HCT116 (cell line): ENCODE measurements around the gene PIM3.

Experiments used
- CBX3 ChIP-seq: IDR thresholded peaks from 2 replicates; pipeline ENCODE4 v1.6.1; 2012; ENCODE audit warnings: low read depth
- EGR1 ChIP-seq: IDR thresholded peaks from 2 replicates; pipeline ENCODE4 v1.6.1; 2012; ENCODE audit warnings: low read depth
- EZH2 ChIP-seq: fragments of 200-600 bp; sonication (generic); IDR thresholded peaks from 2 replicates; pipeline ENCODE4 v1.6.1; 2017; ENCODE audit warnings: antibody characterized with exemption, mixed run types
- EZH2phosphoT487 ChIP-seq: fragments of 200-600 bp; IDR thresholded peaks from 2 replicates; pipeline ENCODE4 v1.6.1; 2018; ENCODE audit warnings: antibody characterized with exemption, borderline replicate concordance
- JUND ChIP-seq: IDR thresholded peaks from 2 replicates; pipeline ENCODE4 v1.6.1; 2012
- POLR2A ChIP-seq: IDR thresholded peaks from 2 replicates; pipeline ENCODE4 v1.7.0; 2011; ENCODE audit warnings: borderline replicate concordance; ENCODE audit not compliant: insufficient read depth, insufficient read length; ENCODE audit errors: extremely low read depth
- RAD21 ChIP-seq: IDR thresholded peaks from 2 replicates; pipeline ENCODE4 v1.6.1; 2012; ENCODE audit warnings: low read depth, mild to moderate bottlenecking
- SIN3A ChIP-seq: IDR thresholded peaks from 2 replicates; pipeline ENCODE4 v1.6.1; 2012; ENCODE audit warnings: low read depth
- SP1 ChIP-seq: IDR thresholded peaks from 2 replicates; pipeline ENCODE4 v1.6.1; 2012; ENCODE audit warnings: low read depth
- SRF ChIP-seq: IDR thresholded peaks from 2 replicates; pipeline ENCODE4 v1.6.1; 2012; ENCODE audit warnings: low read depth
- YY1 ChIP-seq: IDR thresholded peaks from 2 replicates; pipeline ENCODE4 v1.6.1; 2011; ENCODE audit warnings: low read length, low read depth, moderate library complexity, mild to moderate bottlenecking; ENCODE audit not compliant: insufficient replicate concordance; ENCODE audit errors: extremely low read depth
- TF ChIP-seq, protein P1 (sequence below), 3 experiments: fragments of 200-600 bp in 1 of 3; sonication (generic) in 1 of 3; IDR thresholded peaks in 2 of 3; conservative IDR thresholded peaks in 1 of 3; 2 replicates each; pipeline ENCODE4 v1.5.1; 2012 to 2017; ENCODE audit warnings: low read depth in 2 of 3, low read length in 2 of 3, antibody characterized with exemption in 1 of 3, borderline replicate concordance in 1 of 3, control low read depth in 1 of 3, mild to moderate bottlenecking in 1 of 3, mixed read lengths in 1 of 3, mixed run types in 1 of 3, moderate library complexity in 1 of 3; ENCODE audit not compliant: insufficient read depth in 1 of 3
- TF ChIP-seq, protein P2 (sequence below): IDR thresholded peaks from 2 replicates; pipeline ENCODE4 v1.6.1; 2012; ENCODE audit warnings: low read depth
- TF ChIP-seq, protein P3 (sequence below): IDR thresholded peaks from 2 replicates; pipeline ENCODE4 v1.6.1; 2012

- TF ChIP-seq EZH2 (no peak), POLR2A (no peak), YY1 (no peak), JUND (no peak), SRF (no peak), RAD21 (no peak), CBX3 (no peak), SP1 (no peak), EZH2phosphoT487 (no peak), EGR1 (no peak), SIN3A (no peak)
- TF ChIP-seq, protein P1, sequence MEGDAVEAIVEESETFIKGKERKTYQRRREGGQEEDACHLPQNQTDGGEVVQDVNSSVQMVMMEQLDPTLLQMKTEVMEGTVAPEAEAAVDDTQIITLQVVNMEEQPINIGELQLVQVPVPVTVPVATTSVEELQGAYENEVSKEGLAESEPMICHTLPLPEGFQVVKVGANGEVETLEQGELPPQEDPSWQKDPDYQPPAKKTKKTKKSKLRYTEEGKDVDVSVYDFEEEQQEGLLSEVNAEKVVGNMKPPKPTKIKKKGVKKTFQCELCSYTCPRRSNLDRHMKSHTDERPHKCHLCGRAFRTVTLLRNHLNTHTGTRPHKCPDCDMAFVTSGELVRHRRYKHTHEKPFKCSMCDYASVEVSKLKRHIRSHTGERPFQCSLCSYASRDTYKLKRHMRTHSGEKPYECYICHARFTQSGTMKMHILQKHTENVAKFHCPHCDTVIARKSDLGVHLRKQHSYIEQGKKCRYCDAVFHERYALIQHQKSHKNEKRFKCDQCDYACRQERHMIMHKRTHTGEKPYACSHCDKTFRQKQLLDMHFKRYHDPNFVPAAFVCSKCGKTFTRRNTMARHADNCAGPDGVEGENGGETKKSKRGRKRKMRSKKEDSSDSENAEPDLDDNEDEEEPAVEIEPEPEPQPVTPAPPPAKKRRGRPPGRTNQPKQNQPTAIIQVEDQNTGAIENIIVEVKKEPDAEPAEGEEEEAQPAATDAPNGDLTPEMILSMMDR (IDR thresholded peaks at IDR 0.05 in 2 of 3, conservative IDR thresholded peaks at IDR 0.05 in 1 of 3; ENCODE audit: borderline replicate concordance in 1 of 3, insufficient read depth in 1 of 3, low read depth in 2 of 3, low read length in 2 of 3), result no peak
- TF ChIP-seq, protein P2, sequence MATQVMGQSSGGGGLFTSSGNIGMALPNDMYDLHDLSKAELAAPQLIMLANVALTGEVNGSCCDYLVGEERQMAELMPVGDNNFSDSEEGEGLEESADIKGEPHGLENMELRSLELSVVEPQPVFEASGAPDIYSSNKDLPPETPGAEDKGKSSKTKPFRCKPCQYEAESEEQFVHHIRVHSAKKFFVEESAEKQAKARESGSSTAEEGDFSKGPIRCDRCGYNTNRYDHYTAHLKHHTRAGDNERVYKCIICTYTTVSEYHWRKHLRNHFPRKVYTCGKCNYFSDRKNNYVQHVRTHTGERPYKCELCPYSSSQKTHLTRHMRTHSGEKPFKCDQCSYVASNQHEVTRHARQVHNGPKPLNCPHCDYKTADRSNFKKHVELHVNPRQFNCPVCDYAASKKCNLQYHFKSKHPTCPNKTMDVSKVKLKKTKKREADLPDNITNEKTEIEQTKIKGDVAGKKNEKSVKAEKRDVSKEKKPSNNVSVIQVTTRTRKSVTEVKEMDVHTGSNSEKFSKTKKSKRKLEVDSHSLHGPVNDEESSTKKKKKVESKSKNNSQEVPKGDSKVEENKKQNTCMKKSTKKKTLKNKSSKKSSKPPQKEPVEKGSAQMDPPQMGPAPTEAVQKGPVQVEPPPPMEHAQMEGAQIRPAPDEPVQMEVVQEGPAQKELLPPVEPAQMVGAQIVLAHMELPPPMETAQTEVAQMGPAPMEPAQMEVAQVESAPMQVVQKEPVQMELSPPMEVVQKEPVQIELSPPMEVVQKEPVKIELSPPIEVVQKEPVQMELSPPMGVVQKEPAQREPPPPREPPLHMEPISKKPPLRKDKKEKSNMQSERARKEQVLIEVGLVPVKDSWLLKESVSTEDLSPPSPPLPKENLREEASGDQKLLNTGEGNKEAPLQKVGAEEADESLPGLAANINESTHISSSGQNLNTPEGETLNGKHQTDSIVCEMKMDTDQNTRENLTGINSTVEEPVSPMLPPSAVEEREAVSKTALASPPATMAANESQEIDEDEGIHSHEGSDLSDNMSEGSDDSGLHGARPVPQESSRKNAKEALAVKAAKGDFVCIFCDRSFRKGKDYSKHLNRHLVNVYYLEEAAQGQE, result no peak
- TF ChIP-seq, protein P3, sequence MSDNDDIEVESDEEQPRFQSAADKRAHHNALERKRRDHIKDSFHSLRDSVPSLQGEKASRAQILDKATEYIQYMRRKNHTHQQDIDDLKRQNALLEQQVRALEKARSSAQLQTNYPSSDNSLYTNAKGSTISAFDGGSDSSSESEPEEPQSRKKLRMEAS, result no peak
Measured at GRCh38 chr22:49964136-49965090, 3.8 kb downstream of the PIM3 start.
